ENCODE results near the gene SPAG6. TPM values are rescaled to one million over a fixed set of nuclear protein-coding genes. Genes with fewer than 3 reads are reported as not detected.
A peak's percentile ranks its signal among the peaks of the same experiment; 100 is the strongest.

Gene SPAG6
- total and polyA plus RNA-seq, 2 of the 8 experiments (the other 6 are each of a cell fraction or from before 2014, with no cell fraction given): 0.14 TPM; not detected in 1

DNA sequence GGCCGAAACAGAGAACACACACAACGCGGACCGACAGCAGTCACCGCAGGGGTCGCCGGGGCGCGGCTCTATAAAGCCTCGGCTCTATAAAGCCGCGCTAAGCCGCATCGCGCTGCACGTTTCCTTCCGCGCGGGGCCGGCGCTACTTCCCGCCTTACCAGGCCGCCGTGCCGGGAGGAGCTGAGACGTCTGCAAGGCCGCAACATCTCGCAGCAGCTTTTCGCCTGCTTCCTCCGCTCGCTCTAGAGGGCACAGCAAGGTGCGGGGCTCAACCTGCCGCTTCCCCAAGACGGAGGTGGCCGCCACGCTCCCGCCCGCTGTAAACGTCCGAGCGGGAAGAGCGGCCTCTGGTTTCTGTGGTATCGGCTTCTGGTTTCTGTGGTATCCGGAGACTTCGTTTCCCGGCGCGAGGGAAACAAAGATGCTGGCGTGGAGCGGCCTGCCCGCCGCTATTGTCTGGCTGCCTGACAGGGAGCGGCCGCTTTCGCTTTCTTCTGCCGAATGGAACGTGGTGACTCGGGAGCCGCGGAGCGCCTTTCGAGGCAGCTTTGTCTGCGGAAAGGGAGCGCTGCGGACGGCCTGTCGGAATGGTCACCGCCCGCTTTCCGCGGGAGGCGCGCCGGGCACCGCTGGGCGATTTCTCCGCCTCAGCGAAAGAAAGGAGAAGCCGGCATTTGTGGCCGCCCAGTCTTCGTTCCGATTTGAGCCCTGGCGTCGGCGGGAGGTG is 91.8 kb downstream of the SPAG6 start:
- no peak overlapping the region for H3K14ac ChIP-seq (ENCODE audit: insufficient read length)
- DNase-seq (ENCODE audit: low read depth in 1 of 2, low spot score in 2 of 2): peak; percentile 79 to 88
- no peak overlapping the region for H2AK5ac ChIP-seq (ENCODE audit: low read depth, low read length)
- H2BK15ac ChIP-seq (ENCODE audit: low read length): no peak overlapping the region
- H3K9ac ChIP-seq (replicated peaks in 1 of 4; ENCODE audit: extremely low read depth in 1 of 4, low read depth in 3 of 4, low read length in 3 of 4): peak overlapping the region in 2 of 4 experiments; percentile 59 to 63; a peak in 5 of 7 replicates
- H3K4me1 ChIP-seq (replicated peaks in 1 of 4; ENCODE audit: control insufficient read depth in 3 of 4, insufficient read depth in 4 of 4, low read length in 3 of 4): peaks cover 0 to 6% (median 2%) of the 10 kb centered on the region in 4 experiments; a peak in 4 of 7 replicates
- H4K8ac ChIP-seq (ENCODE audit: extremely low read depth, insufficient read depth, low read length): peak overlapping the region; percentile 88; the same call in 1 of the 2 replicates
- no peaks in the 10 kb centered on the region for H3K9me3 ChIP-seq (ENCODE audit: insufficient read depth in 2 of 2, low read depth in 1 of 2, low read length in 1 of 2)
- H3K23ac ChIP-seq (ENCODE audit: insufficient read length): no peak overlapping the region
- no peak overlapping the region for H4K91ac ChIP-seq (replicated peaks; ENCODE audit: insufficient read length, low read length)
- peaks cover 0 to 4% of the 10 kb centered on the region in 2 experiments for H4K20me1 ChIP-seq (replicated peaks in 1 of 2; ENCODE audit: control insufficient read depth in 1 of 2, insufficient read depth in 2 of 2, low read length in 2 of 2)
- H3K79me1 ChIP-seq (ENCODE audit: low read depth, low read length): no peaks in the 10 kb centered on the region
- H2BK20ac ChIP-seq (ENCODE audit: low read length): no peak overlapping the region
- FAIRE-seq: no peak
- 2% methylated on average over 84 of the region's 85 CpGs; no CpG with 5 or more reads in 1 of the 2 experiments for WGBS, 2 experiments (ENCODE audit: extremely low coverage in 1 of 2, insufficient coverage in 1 of 2, insufficient read length in 1 of 2, insufficient replicate concordance in 2 of 2, low coverage in 1 of 2, low lambda C conversion rate in 2 of 2, missing lambda C conversion rate in 1 of 2)
- H3K27ac ChIP-seq (ENCODE audit: low read depth, low read length): no peak overlapping the region
- no peak overlapping the region for H2BK12ac ChIP-seq (ENCODE audit: low read depth, low read length)
- H3K4me3 ChIP-seq (ENCODE audit: extremely low read depth in 1 of 4, insufficient read depth in 2 of 4, low read depth in 3 of 4, low read length in 4 of 4): peak overlapping the region; percentile 38 to 71 (median 66)
- H3K56ac ChIP-seq (replicated peaks; ENCODE audit: insufficient read length, low read depth, low read length): no peak overlapping the region
- H4K5ac ChIP-seq (ENCODE audit: insufficient read length, low read depth, low read length): peak overlapping the region; percentile 20
- no peak overlapping the region for H2BK120ac ChIP-seq (replicated peaks; ENCODE audit: low read depth, low read length)
- H3K79me2 ChIP-seq (ENCODE audit: control insufficient read depth in 1 of 2, insufficient read depth in 2 of 2, low read length in 2 of 2): no peaks in the 10 kb centered on the region
- peak overlapping the region; percentile 27; the same call in 1 of the 2 replicates for H3K18ac ChIP-seq (ENCODE audit: extremely low read depth, low read length)
- CTCF ChIA-PET (ENCODE audit: partially characterized antibody): interaction anchor here (1.1 to 2.2 kb wide), 2 partner anchors 50 to 92 kb away, joined by 3 to 7 read pairs; partner anchors contain the start of gene SPAG6
- no peak overlapping the region for H2BK5ac ChIP-seq (ENCODE audit: low read depth, low read length)
- H2AFZ ChIP-seq (ENCODE audit: low read length): peak overlapping the region; percentile 64; the same call in 1 of the 2 replicates
- POLR2A ChIA-PET (ENCODE audit: partially characterized antibody): interaction anchor here (0.7 to 2.3 kb wide), 9 partner anchors 9 to 135 kb away, joined by 3 to 6 read pairs (median 4); no protein-coding TSS in a partner anchor
- H3K4ac ChIP-seq (replicated peaks; ENCODE audit: insufficient read length, low read depth, low read length): no peak overlapping the region
- H3K4me2 ChIP-seq (ENCODE audit: insufficient read depth in 1 of 2, low read depth in 2 of 2, low read length in 2 of 2): peak overlapping the region; percentile 87 to 98
- peaks cover 21 to 56% (median 45%) of the 10 kb centered on the region in 4 experiments for H3K27me3 ChIP-seq (replicated peaks in 1 of 4; ENCODE audit: control insufficient read depth in 3 of 4, extremely low read depth in 1 of 4, insufficient read depth in 3 of 4, low read length in 3 of 4)
- peaks cover 11% of the 10 kb centered on the region; the same call in 1 of the 2 replicates for H3K23me2 ChIP-seq (ENCODE audit: low read depth, low read length)
- H3K36me3 ChIP-seq (ENCODE audit: control insufficient read depth in 2 of 4, insufficient read depth in 4 of 4, low read length in 3 of 4): peaks cover 0 to 3% (median 0%) of the 10 kb centered on the region in 4 experiments; a peak in 1 of 8 replicates
- no peak for TF ChIP-seq BRCA1 (IDR thresholded peaks at IDR 0.05; ENCODE audit: low read depth, low read length)
- peak; percentile 22; the same call in 1 of the 2 replicates for TF ChIP-seq GABPA (IDR thresholded peaks at IDR 0.05; ENCODE audit: borderline replicate concordance, insufficient read depth, low read length)
- no peak for TF ChIP-seq SIRT6 (IDR thresholded peaks at IDR 0.05; ENCODE audit: low read length)
- TF ChIP-seq CTBP2 (IDR thresholded peaks at IDR 0.05; ENCODE audit: borderline replicate concordance, insufficient read depth, insufficient read length, low read length): no peak
- peak; percentile 86 for TF ChIP-seq POLR2AphosphoS5 (IDR thresholded peaks at IDR 0.05; ENCODE audit: low read depth, low read length)
- peak; percentile 94 for TF ChIP-seq KDM4A (IDR thresholded peaks at IDR 0.05; ENCODE audit: low read depth, low read length, severe bottlenecking)
- peak; percentile 92 for TF ChIP-seq CHD2 (IDR thresholded peaks at IDR 0.05; ENCODE audit: low read length)
- TF ChIP-seq BACH1 (IDR thresholded peaks at IDR 0.05; ENCODE audit: low read length): no peak
- TF ChIP-seq, protein P1, sequence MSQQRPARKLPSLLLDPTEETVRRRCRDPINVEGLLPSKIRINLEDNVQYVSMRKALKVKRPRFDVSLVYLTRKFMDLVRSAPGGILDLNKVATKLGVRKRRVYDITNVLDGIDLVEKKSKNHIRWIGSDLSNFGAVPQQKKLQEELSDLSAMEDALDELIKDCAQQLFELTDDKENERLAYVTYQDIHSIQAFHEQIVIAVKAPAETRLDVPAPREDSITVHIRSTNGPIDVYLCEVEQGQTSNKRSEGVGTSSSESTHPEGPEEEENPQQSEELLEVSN (IDR thresholded peaks at IDR 0.05): peak; percentile 95
- TF ChIP-seq CREB1 (IDR thresholded peaks at IDR 0.05): peak; percentile 69
- TF ChIP-seq EP300 (IDR thresholded peaks at IDR 0.05; ENCODE audit: borderline replicate concordance in 1 of 2, low read depth in 2 of 2, low read length in 2 of 2): peak in 1 of 2 experiments; percentile 60; a peak in 1 of 3 replicates

Measured in H1 (cell line).